Measurements from ENCODE around the gene KIRREL3. TPM values are rescaled to one million over a fixed set of nuclear protein-coding genes. Genes with fewer than 3 reads are reported as not detected.

KIRREL3 gene
- total RNA-seq, 1 donor from 2014 or later: not detected

GRCh38 chr11:126630488-126630887 is 370.1 kb downstream of the KIRREL3 start:
- H3K9me3 Mint-ChIP-seq: no peaks in the 10 kb centered on the region

GRCh38 chr11:126628790-126629621 is 371.6 kb downstream of the KIRREL3 start:
- no peak for DNase-seq (ENCODE audit: low spot score)

More at GRCh38 chr11:126630488-126630887, 370.1 kb downstream of the KIRREL3 start:
- no peak for DNase-seq (ENCODE audit: low spot score)
- intact Hi-C loops (cut with micrococcal nuclease): no loop called here
- Mint-ChIP-seq H3K4me3 (ENCODE audit: low read depth) (no peak overlapping the region), H3K27ac (no peak overlapping the region), H3K4me1 (ENCODE audit: low read depth) (no peaks in the 10 kb centered on the region), H3K27me3 (ENCODE audit: low read depth) (peaks cover 1% of the 10 kb centered on the region), H3K36me3 (ENCODE audit: low read depth) (no peaks in the 10 kb centered on the region)

GRCh38 chr11:126628450-126628789 is 372.1 kb downstream of the KIRREL3 start:
- Mint-ChIP-seq H3K27ac (no peak overlapping the region), H3K27me3 (ENCODE audit: low read depth) (peaks cover 2% of the 10 kb centered on the region), H3K9me3 (no peaks in the 10 kb centered on the region), H3K4me1 (ENCODE audit: low read depth) (no peaks in the 10 kb centered on the region), H3K36me3 (ENCODE audit: low read depth) (no peaks in the 10 kb centered on the region), H3K4me3 (ENCODE audit: low read depth) (no peak overlapping the region)
- DNase-seq (ENCODE audit: low spot score): no peak
- intact Hi-C loops (cut with micrococcal nuclease): no loop called here

More at GRCh38 chr11:126628790-126629621, 371.6 kb downstream of the KIRREL3 start:
- Mint-ChIP-seq H3K4me3 (ENCODE audit: low read depth) (no peak overlapping the region), H3K27me3 (ENCODE audit: low read depth) (peaks cover 1% of the 10 kb centered on the region), H3K9me3 (no peaks in the 10 kb centered on the region), H3K36me3 (ENCODE audit: low read depth) (no peaks in the 10 kb centered on the region), H3K27ac (no peak overlapping the region), H3K4me1 (ENCODE audit: low read depth) (no peaks in the 10 kb centered on the region)
- intact Hi-C loops (cut with micrococcal nuclease): no loop called here

GRCh38 chr11:126627421-126627820 is 373.1 kb downstream of the KIRREL3 start:
- Mint-ChIP-seq H3K27me3 (ENCODE audit: low read depth) (peaks cover 4% of the 10 kb centered on the region), H3K9me3 (no peaks in the 10 kb centered on the region), H3K4me1 (ENCODE audit: low read depth) (no peaks in the 10 kb centered on the region), H3K4me3 (ENCODE audit: low read depth) (no peak overlapping the region), H3K27ac (no peak overlapping the region), H3K36me3 (ENCODE audit: low read depth) (no peaks in the 10 kb centered on the region)
- intact Hi-C loops (cut with micrococcal nuclease): no loop called here
- no peak for DNase-seq (ENCODE audit: low spot score)

GRCh38 chr11:126624506-126624905 is 376.1 kb downstream of the KIRREL3 start:
- intact Hi-C loops (cut with micrococcal nuclease): no loop called here
- DNase-seq (ENCODE audit: low spot score): no peak
- Mint-ChIP-seq H3K36me3 (ENCODE audit: low read depth) (no peaks in the 10 kb centered on the region), H3K4me1 (ENCODE audit: low read depth) (no peaks in the 10 kb centered on the region), H3K9me3 (no peaks in the 10 kb centered on the region), H3K4me3 (ENCODE audit: low read depth) (no peak overlapping the region), H3K27ac (no peak overlapping the region), H3K27me3 (ENCODE audit: low read depth) (peaks cover 4% of the 10 kb centered on the region)

- no peak for DNase-seq (ENCODE audit: low spot score)
- Mint-ChIP-seq H3K4me1 (ENCODE audit: low read depth) (no peaks in the 10 kb centered on the region), H3K36me3 (ENCODE audit: low read depth) (no peaks in the 10 kb centered on the region), H3K27me3 (ENCODE audit: low read depth) (peaks cover 3% of the 10 kb centered on the region), H3K9me3 (no peaks in the 10 kb centered on the region), H3K27ac (no peak overlapping the region), H3K4me3 (ENCODE audit: low read depth) (no peak overlapping the region)
- intact Hi-C loops (cut with micrococcal nuclease): no loop called here
These were observed 381.1 kb downstream of the KIRREL3 start for GRCh38 chr11:126619516-126619915.

- no peak for DNase-seq (ENCODE audit: low spot score)
- Mint-ChIP-seq H3K27me3 (ENCODE audit: low read depth) (no peaks in the 10 kb centered on the region), H3K4me3 (ENCODE audit: low read depth) (no peak overlapping the region), H3K27ac (no peak overlapping the region), H3K9me3 (no peaks in the 10 kb centered on the region), H3K4me1 (ENCODE audit: low read depth) (no peaks in the 10 kb centered on the region), H3K36me3 (ENCODE audit: low read depth) (no peaks in the 10 kb centered on the region)
- intact Hi-C loops (cut with micrococcal nuclease): no loop called here
These were observed 384.7 kb downstream of the KIRREL3 start for GRCh38 chr11:126615845-126616244.

GRCh38 chr11:126613272-126613671 is 387.3 kb downstream of the KIRREL3 start:
- H3K4me1 Mint-ChIP-seq (ENCODE audit: low read depth): no peaks in the 10 kb centered on the region
- no peak for DNase-seq (ENCODE audit: low spot score)
- H3K36me3 Mint-ChIP-seq (ENCODE audit: low read depth): no peaks in the 10 kb centered on the region
- H3K9me3 Mint-ChIP-seq: no peaks in the 10 kb centered on the region
- H3K27me3 Mint-ChIP-seq (ENCODE audit: low read depth): no peaks in the 10 kb centered on the region
- intact Hi-C loops (cut with micrococcal nuclease): no loop called here
- H3K4me3 Mint-ChIP-seq (ENCODE audit: low read depth): no peak overlapping the region
- H3K27ac Mint-ChIP-seq: no peak overlapping the region

- intact Hi-C loops (cut with micrococcal nuclease): no loop called here
- Mint-ChIP-seq H3K27me3 (ENCODE audit: low read depth) (no peaks in the 10 kb centered on the region), H3K9me3 (no peaks in the 10 kb centered on the region), H3K27ac (no peak overlapping the region), H3K4me3 (ENCODE audit: low read depth) (no peak overlapping the region), H3K4me1 (ENCODE audit: low read depth) (no peaks in the 10 kb centered on the region), H3K36me3 (ENCODE audit: low read depth) (no peaks in the 10 kb centered on the region)
- no peak for DNase-seq (ENCODE audit: low spot score)
These were observed 387.9 kb downstream of the KIRREL3 start for GRCh38 chr11:126612671-126613070.

- intact Hi-C loops (cut with micrococcal nuclease): no loop called here
- no peak for DNase-seq (ENCODE audit: low spot score)
- H3K4me1 Mint-ChIP-seq (ENCODE audit: low read depth): no peaks in the 10 kb centered on the region
- H3K9me3 Mint-ChIP-seq: no peaks in the 10 kb centered on the region
- H3K4me3 Mint-ChIP-seq (ENCODE audit: low read depth): no peak overlapping the region
- no peaks in the 10 kb centered on the region for H3K36me3 Mint-ChIP-seq (ENCODE audit: low read depth)
- no peak overlapping the region for H3K27ac Mint-ChIP-seq
- H3K27me3 Mint-ChIP-seq (ENCODE audit: low read depth): peaks cover 2% of the 10 kb centered on the region
These were observed 389.1 kb downstream of the KIRREL3 start for GRCh38 chr11:126611438-126611837.

- no peak for DNase-seq (ENCODE audit: low spot score)
- Mint-ChIP-seq H3K4me1 (ENCODE audit: low read depth) (no peaks in the 10 kb centered on the region), H3K27me3 (ENCODE audit: low read depth) (peaks cover 5% of the 10 kb centered on the region), H3K27ac (no peak overlapping the region), H3K9me3 (no peaks in the 10 kb centered on the region), H3K4me3 (ENCODE audit: low read depth) (no peak overlapping the region), H3K36me3 (ENCODE audit: low read depth) (no peaks in the 10 kb centered on the region)
- intact Hi-C loops (cut with micrococcal nuclease): no loop called here
These were observed 391.9 kb downstream of the KIRREL3 start for GRCh38 chr11:126608658-126609057.

GRCh38 chr11:126607776-126608541 is 392.6 kb downstream of the KIRREL3 start:
- no peaks in the 10 kb centered on the region for H3K4me1 Mint-ChIP-seq (ENCODE audit: low read depth)
- H3K27me3 Mint-ChIP-seq (ENCODE audit: low read depth): peaks cover 5% of the 10 kb centered on the region

GRCh38 chr11:126607374-126607773 is 393.2 kb downstream of the KIRREL3 start:
- DNase-seq (ENCODE audit: low spot score): no peak
- H3K27ac Mint-ChIP-seq: no peak overlapping the region
- no peaks in the 10 kb centered on the region for H3K9me3 Mint-ChIP-seq
- H3K4me1 Mint-ChIP-seq (ENCODE audit: low read depth): no peaks in the 10 kb centered on the region
- no peak overlapping the region for H3K4me3 Mint-ChIP-seq (ENCODE audit: low read depth)
- no peaks in the 10 kb centered on the region for H3K36me3 Mint-ChIP-seq (ENCODE audit: low read depth)
- intact Hi-C loops (cut with micrococcal nuclease): no loop called here
- H3K27me3 Mint-ChIP-seq (ENCODE audit: low read depth): peaks cover 5% of the 10 kb centered on the region

More at GRCh38 chr11:126607776-126608541, 392.6 kb downstream of the KIRREL3 start:
- intact Hi-C loops (cut with micrococcal nuclease): no loop called here
- Mint-ChIP-seq H3K9me3 (no peaks in the 10 kb centered on the region), H3K36me3 (ENCODE audit: low read depth) (no peaks in the 10 kb centered on the region), H3K4me3 (ENCODE audit: low read depth) (no peak overlapping the region), H3K27ac (no peak overlapping the region)
- no peak for DNase-seq (ENCODE audit: low spot score)
